ENCODE data around the gene MOSPD3. TPM values are rescaled to one million over a fixed set of nuclear protein-coding genes. Genes with fewer than 3 reads are reported as not detected.

MOSPD3 gene
- polyA plus RNA-seq, 3 donors: 13.1 to 25.6 (median 17.9) TPM

DNA sequence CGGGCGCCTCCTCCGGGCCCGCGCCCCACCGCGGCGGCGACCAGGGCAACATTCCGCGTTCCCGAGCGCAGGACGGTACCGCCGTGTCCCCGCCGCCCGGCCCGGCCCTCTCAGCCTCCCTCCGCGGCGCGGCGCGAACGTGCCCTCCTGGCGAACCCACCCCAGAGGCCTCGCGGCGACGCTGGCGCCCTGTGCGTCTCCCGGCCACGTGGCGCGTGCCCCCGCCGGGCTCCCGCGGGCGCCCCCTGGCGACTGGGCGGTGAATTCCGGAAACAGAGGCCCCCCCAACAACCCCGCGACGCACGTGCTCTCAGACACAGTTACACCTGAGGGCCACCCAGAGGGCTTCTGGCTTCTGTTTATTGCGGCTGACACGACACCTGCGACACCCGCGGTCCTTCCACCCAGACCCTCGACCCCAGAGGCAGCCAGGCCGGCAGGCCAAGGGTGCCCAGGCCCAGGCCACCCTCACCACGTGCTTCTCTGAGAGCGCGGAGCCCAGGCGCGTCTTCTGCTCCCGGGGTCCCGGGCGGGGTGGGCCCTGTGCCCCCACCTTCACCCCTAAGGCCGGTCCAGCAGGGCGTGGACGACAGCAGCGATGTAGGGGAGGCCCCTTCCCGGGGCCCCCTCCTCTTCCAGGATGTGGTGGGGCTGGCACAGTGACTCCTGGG is 38.5 kb upstream of the MOSPD3 start, which contains the start of gene SAP25:
Gene SAP25 (minus strand): TSS at position 210 of the 671 bp plus-strand sequence. CDS start 158 bp downstream, at position 52.
- no peak within 1 kb of the TSS for H3K27ac ChIP-seq (ENCODE audit: low read depth, low read length)
- WGBS, 3 donors: 90 to 95% (median 95%) methylated on average over 65 to 70 of the region's 70 CpGs

GRCh38 chr7:100574362-100575205 is 37.8 kb upstream of the MOSPD3 start:
- WGBS, 3 donors: 92 to 95% (median 94%) methylated on average over 44 of the region's 44 CpGs
- H3K27ac ChIP-seq (ENCODE audit: low read depth, low read length): no peak overlapping the region

GRCh38 chr7:100575206-100575631 is 37.1 kb upstream of the MOSPD3 start:
- no peak overlapping the region for H3K27ac ChIP-seq (ENCODE audit: low read depth, low read length)
- 81 to 84% (median 82%) methylated on average over 14 of the region's 14 CpGs for WGBS, 3 donors

- no peak overlapping the region for H3K27ac ChIP-seq (ENCODE audit: low read depth, low read length)
- WGBS, 3 donors: 91 to 97% (median 92%) methylated on average over 15 to 17 of the region's 17 CpGs
Observed at GRCh38 chr7:100575746-100576383, 36.5 kb upstream of the MOSPD3 start.

DNA sequence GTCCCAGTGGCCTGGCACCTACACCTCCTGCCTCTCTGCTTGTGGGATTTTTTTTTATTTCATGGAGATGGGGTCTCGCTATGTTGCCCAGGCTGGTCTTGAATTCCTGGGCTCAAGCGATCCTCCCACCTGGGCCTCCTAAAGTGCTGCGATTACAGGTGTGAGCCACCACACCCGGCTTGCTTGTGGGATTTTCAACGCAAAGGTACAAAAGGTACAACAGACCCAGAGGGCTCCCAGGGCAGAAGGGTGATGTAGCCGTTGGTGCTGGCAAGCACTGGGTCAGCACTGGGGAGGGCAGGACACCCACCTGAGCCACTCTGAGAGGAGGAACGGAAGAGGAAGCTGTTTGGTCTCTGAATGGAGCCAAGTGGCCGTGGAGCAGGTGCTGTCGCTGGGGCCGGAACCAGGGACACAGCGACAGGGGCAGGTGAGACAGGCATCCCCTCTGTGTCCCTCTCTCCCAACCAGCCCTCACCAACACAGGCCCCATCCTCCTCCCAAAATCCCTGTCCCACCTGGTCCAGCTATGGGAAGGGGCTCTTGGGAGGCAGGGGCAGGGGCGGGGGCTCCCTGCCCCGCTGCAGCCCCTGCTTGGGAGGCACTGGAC is 35.9 kb upstream of the MOSPD3 start:
- H3K27ac ChIP-seq (ENCODE audit: low read depth, low read length): no peak overlapping the region

GRCh38 chr7:100577103-100577502 is 35.2 kb upstream of the MOSPD3 start:
- H3K27ac ChIP-seq (ENCODE audit: low read depth, low read length): no peak overlapping the region
- 92 to 97% (median 93%) methylated on average over 20 to 24 of the region's 24 CpGs for whole genome bisulfite sequencing, 3 donors

More for the DNA sequence above, 35.9 kb upstream of the MOSPD3 start:
- 95 to 98% (median 96%) methylated on average over 13 of the region's 13 CpGs for whole genome bisulfite sequencing, 3 donors

DNA sequence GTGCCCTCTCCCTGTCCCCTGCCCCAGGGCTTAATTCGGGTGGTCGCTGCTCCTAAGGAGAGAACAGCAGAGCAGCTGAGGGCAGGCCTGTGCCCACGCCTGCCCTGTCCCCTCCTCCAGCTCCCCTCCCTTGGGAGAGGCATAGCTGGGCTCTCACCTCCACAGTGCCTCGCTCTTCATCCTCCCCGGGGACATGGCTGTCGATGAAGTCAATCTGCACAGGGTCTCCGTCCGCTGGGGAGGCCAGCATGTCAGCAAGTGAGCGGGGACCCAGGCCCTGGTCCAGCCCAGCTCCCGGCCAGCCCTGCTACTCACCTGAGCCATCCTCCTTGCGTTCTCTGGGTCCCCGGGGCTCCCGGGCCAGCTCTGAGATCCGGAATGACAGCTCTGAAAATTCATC is 34.8 kb upstream of the MOSPD3 start:
- 93 to 96% (median 94%) methylated on average over 14 of the region's 14 CpGs for WGBS, 3 donors
- no peak overlapping the region for H3K27ac ChIP-seq (ENCODE audit: low read depth, low read length)

DNA sequence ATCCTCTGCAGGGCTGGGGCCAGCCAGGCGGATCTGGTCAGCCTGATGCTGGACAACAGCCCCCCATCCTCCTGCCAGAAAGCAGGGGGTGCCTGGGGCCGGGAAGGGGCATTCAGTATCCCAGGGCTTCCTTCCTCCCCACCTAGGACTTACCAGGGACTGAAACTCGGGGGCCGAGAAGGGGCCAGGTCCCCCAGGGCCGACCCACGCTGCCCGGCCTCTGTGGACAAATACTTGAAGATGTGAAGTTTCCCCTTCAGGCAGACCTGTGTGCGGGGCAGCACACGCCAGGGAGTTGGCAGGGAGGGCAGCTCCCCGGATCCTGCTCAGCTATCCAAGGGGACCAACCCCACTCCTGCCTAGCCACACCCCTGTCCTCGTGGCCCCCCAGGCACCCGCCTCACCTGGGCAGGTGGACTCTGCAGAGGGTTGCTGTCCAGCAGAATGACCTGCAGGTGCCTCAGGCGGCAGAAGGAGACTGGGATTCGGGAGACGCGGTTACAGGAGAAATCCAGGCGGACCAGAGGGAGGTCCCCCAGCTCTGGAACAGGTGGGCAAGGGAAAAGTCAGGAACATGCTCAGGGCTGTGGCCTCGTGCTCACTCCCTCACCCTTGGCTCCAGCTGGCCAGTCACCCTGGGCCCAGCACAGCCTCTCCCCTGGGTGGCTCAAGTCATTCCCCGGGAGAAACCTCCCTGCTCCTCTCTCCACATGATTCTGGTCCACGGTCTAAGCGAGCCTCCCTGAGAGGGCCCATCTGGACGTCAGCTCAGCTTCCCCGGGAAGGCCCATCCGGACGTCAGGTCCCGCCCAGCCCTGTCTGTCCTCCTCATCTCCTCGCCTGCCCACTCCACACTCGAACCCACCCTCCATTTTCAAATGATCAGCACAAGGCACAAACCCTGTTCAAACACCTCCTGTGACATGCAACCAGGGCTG is 33.8 kb upstream of the MOSPD3 start:
- H3K27ac ChIP-seq (ENCODE audit: low read depth, low read length): no peak overlapping the region
- WGBS, 3 donors: 92 to 93% (median 92%) methylated on average over 27 to 28 of the region's 28 CpGs

DNA sequence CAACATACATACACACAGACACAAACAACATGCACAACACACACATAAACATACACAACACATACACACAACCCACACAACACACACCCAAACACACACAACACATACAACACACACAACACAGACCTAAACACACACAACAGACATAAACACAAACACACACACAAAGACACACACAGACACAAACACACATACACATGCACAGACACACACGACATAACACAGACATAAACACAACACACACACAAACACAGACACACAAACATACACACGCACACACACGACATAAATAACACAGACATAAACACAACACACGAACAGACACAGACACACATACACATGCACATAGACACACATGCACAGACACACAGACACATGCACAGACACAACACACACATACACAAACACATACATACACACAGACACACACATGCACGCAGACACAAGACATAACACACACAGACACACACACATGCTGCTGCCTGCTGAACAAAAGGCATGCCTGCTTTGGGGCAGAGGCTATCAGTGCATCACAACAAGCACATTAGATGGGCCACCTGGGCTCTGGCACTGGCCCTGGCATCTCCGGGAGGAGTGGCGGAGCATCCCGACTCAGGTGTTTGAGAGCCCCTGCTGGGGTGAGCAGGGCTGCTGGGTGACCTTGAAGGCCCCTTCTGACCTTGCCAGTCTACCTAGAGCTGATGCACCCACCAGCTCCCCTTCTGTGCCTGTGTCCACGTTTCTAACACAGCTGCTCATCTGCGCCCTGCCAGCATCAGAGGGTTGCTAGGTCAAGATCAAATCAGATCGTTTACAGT is 31.7 kb upstream of the MOSPD3 start:
- 78 to 90% (median 87%) methylated on average over 11 of the region's 11 CpGs for WGBS, 3 donors
- no peak overlapping the region for H3K27ac ChIP-seq (ENCODE audit: low read depth, low read length)

DNA sequence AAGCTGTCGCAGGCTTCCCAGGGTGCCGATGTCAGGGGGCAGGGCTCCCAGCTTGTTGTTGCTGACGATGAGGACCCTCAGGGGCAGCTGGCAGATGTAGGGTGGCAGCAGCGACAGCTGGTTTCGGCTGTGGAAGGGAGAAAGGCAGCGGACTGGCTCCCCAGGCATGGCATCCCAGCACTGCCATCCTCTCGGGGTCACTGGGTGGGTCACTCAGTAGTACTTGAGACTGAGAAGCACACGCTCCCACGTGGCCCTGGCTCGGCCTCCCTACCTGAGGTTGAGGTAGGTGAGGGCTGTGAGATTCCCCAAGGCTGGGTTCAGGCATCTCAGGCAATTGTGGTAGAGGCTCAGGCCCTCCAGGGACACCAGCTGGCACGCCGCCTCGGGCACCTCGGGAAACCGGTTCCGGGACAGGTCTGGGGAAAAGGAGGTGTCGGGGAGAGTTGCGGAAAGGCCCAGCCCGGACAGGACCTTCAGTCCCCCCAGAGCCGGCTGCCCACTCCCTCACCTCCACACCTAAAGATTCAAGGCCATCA is 30.2 kb upstream of the MOSPD3 start:
- 49 to 89% (median 79%) methylated on average over 20 of the region's 20 CpGs for WGBS, 3 donors
- no peak overlapping the region for H3K27ac ChIP-seq (ENCODE audit: low read depth, low read length)

- no peak overlapping the region for H3K27ac ChIP-seq (ENCODE audit: low read depth, low read length)
- WGBS, 3 donors: 35 to 60% (median 58%) methylated on average over 11 of the region's 11 CpGs
Observed at GRCh38 chr7:100582650-100583049, 29.7 kb upstream of the MOSPD3 start.

DNA sequence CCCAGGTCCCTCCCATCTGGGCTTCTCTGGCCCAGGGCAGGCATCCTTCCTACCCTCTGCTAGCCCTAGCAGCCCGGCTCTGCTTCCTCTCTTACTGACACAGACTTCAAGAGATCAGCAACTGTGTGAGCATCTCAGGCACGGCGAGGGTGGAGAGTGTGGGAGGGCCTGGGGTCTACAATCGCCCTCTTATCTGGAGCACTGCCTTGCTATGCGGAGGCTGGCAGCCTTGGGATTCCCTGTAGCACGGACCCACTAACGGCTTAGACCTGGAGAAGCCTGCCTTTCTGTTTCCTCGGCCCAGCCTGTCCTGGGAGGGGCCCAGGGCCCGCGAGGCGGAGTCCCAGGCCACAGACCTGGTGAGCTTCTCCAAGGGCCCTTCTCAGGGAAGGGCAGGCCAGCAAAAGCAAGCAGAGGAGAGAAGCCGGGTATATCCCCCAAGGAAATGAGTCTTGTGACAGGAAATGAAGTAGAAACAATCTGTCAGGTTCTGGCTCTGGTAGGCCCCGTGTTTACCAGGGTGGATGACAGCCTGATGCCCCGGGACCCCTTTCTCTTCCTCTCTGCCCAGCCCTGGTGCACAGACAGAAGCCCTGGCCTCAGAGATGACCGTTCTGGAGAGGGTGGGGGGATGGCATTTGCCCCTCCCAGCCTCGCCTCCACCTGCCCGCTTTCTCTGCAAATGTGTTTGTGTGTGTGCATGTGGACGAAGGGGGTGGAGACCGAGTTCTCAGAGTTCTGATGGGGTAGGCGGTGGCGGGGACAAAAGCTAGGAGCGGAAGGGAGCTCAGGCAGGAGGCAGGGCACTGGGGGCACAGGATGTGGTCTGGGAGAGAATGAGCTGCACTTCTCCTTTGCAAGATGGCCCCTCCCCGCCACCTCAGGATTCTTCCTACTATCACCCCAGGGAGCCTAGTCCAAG is 28.9 kb upstream of the MOSPD3 start:
- 21 to 34% (median 31%) methylated on average over 23 of the region's 23 CpGs for WGBS, 3 donors
- H3K27ac ChIP-seq (ENCODE audit: low read depth, low read length): no peak overlapping the region

GRCh38 chr7:100584054-100584682 is 28.2 kb upstream of the MOSPD3 start:
- 19 to 33% (median 29%) methylated on average over 14 to 15 of the region's 15 CpGs for WGBS, 3 donors
- H3K27ac ChIP-seq (ENCODE audit: low read depth, low read length): no peak overlapping the region

DNA sequence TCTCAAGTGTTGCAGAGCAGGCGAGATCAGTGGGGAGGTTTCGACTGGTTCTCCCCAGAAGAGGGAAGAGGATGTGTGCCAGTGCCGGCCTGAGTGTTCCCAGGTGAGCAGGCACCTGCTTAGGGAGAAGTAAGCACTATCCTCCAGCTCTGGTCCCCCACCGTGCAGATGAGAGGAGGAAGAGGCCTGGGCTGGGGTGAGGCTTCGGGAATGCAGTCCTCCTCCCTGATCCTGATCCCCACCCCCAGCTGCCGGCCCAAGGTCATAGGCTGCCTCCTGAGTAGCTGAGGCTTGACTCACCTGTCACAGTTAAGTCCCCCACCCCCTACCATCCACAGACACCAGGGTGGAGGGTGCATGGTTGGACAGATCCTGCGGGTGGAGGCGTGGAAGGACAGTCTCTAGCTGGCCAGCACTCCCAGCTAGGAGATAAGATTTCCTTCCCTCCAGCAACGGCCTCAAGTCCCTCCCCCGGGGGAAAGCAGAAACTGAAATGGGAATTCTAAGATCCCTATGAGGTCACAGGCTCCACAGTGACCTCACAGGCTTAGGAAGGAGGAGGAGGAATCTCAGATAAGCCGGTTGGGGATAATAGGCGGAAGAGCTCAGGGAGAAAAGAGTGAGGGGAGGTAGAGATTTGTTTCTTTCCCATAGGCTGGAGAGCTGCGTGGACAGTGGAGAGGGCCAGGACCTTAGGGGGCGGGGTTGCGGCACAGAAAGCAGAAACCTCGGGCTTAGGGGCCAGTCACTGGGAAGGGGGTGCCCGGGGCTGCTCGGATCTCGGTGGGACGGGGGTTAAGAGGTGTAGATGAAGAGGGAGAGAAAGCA is 27.4 kb upstream of the MOSPD3 start:
- H3K27ac ChIP-seq (ENCODE audit: low read depth, low read length): no peak overlapping the region
- 1 to 9% (median 6%) methylated on average over 20 of the region's 20 CpGs for WGBS, 3 donors

Measured in adipose tissue (tissue), 3 donors.